Astrocyte (in vitro differentiated cells and primary cell): ENCODE results near the gene RAPGEF4.

Experiments
- EZH2 ChIP-seq: IDR thresholded peaks from 2 replicates; pipeline ENCODE4 v1.6.1; 2012; ENCODE audit warnings: mild to moderate bottlenecking, low read length, inconsistent platforms; ENCODE audit not compliant: insufficient read depth
- TF ChIP-seq, protein P1 (sequence below): IDR thresholded peaks from 2 replicates; pipeline ENCODE4 v1.5.1; 2011; ENCODE audit warnings: low read depth, mild to moderate bottlenecking, inconsistent platforms, low read length, moderate library complexity; ENCODE audit not compliant: insufficient read depth

DNA sequence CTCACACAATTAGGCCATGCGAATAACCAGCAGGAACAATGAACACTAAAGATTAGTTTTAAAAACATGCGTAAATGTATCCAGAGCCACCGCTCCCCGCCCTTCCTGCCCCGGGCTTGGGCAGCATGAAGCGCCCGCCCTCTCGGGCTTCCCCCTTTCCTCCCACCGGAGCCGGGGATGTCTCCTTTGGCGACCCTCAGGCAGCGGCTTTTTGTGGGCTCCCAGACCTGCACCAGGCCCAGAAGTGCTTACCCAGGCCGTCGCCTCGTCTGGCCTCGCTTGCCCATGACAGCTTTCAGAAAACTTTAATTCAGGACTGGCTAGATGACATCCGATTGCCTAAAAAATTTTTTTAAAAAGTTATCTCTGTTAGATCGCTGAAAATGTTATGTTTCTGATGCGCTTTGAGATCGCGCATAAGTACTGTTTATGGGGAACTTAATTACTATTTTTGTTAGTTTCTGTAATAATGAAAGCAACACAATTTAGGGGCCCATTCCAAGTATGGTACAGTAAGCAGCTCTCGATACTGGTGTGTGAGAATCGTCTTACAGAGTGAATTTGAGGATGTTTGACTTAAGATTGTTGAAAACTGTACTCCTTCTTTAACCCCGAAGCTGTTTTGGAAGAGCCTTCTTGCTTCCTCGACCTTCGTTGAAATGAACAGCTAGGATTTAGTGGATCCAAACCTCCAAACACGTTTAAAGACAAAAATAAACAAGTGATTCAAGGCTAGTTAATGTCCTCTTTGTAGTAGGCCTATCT, 341.1 kb downstream of the RAPGEF4 start:
- TF ChIP-seq, protein P1, sequence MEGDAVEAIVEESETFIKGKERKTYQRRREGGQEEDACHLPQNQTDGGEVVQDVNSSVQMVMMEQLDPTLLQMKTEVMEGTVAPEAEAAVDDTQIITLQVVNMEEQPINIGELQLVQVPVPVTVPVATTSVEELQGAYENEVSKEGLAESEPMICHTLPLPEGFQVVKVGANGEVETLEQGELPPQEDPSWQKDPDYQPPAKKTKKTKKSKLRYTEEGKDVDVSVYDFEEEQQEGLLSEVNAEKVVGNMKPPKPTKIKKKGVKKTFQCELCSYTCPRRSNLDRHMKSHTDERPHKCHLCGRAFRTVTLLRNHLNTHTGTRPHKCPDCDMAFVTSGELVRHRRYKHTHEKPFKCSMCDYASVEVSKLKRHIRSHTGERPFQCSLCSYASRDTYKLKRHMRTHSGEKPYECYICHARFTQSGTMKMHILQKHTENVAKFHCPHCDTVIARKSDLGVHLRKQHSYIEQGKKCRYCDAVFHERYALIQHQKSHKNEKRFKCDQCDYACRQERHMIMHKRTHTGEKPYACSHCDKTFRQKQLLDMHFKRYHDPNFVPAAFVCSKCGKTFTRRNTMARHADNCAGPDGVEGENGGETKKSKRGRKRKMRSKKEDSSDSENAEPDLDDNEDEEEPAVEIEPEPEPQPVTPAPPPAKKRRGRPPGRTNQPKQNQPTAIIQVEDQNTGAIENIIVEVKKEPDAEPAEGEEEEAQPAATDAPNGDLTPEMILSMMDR, result no peak
- no peak for TF ChIP-seq EZH2
